Stimulated activated CD4-positive, alpha-beta T cell treated with anti-CD3 and anti-CD28 coated beads, TNF-alpha, amount 100 ng/mL, for 4 hours (primary cell): ENCODE data around the gene KCNQ1.

Experiments used
- DNase-seq, 3 experiments: peaks; one replicate each; pipeline ENCODE4 v3.0.0-alpha.2; 2020; ENCODE audit warnings: low read depth in 3 of 3

KCNQ1 gene

GRCh38 chr11:2805388-2806056 is 360.7 kb downstream of the KCNQ1 start:
- DNase-seq = no peak

DNA sequence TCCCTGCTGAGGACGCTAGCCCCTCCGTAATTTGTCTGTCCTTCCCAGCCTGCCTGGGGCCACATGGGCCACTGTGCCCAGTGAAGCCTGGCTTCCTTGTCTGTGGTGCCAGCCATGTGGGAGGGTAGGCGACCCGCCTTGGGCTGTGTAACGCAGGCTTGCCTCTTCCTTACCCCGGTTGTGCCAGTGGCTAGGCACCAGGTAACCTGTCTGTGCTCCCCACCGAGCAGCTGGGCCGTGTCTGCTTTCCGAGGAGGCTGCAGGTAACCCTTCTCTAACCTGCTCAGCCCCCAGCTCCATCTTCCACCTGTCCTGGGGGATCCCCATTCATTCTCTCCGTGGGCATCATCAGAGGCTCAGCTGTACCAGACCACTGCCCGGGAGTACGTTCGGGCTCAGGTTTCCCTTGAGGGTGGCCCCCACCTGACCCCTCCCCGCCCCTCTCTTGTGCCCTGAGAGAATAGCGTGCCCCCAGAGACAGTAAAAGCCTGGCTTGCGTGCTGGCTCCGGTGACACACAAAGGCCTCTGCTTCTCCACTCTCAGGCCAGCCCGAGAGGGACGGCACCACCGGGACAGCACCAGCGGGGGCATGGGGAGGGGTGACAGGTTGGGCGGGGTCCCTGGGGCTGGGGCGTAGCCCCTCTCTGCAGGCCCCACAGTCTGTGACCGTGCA is 361.7 kb downstream of the KCNQ1 start:
- DNase-seq = no peak

DNA sequence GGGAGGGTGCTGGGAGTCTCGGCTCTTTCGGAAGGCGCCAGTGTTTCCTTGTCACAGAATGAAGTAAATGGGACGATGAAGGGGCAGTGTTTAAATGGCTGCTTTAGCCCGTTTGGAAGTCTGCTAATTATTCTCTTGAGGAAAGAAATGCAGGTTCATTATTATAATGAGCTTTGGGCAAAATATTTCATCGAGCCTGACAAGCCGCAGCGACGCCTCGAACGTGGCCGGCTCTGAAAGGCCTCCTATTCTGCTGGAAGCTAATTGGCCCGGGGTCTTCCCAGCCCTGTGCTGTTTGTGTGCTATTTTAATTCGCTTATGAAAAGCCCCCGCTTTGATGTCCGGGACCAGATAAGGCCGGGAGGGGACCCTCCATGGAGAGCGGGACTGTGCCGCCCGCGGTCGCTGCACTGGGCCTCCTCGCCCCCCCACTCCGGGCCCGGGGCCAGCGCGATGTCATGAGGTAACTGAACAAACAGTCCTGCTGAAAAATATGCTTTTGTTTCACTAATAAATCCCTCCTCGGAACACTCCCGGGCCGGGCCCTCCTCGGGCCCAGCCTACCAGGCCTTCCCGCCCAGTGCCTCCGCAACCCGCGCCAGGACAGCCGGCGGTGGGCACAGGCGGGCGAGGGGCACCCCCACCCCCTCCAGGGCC is 362.3 kb downstream of the KCNQ1 start:
- no peak for DNase-seq

- no peak for DNase-seq
These were observed 363.0 kb downstream of the KCNQ1 start for GRCh38 chr11:2807801-2808241.

- no peak for DNase-seq
These were observed 364.3 kb downstream of the KCNQ1 start for GRCh38 chr11:2808850-2809846.

- no peak for DNase-seq
These were observed 365.0 kb downstream of the KCNQ1 start for GRCh38 chr11:2809854-2810253.

- no peak for DNase-seq
These were observed 365.8 kb downstream of the KCNQ1 start for GRCh38 chr11:2810411-2811205.

DNA sequence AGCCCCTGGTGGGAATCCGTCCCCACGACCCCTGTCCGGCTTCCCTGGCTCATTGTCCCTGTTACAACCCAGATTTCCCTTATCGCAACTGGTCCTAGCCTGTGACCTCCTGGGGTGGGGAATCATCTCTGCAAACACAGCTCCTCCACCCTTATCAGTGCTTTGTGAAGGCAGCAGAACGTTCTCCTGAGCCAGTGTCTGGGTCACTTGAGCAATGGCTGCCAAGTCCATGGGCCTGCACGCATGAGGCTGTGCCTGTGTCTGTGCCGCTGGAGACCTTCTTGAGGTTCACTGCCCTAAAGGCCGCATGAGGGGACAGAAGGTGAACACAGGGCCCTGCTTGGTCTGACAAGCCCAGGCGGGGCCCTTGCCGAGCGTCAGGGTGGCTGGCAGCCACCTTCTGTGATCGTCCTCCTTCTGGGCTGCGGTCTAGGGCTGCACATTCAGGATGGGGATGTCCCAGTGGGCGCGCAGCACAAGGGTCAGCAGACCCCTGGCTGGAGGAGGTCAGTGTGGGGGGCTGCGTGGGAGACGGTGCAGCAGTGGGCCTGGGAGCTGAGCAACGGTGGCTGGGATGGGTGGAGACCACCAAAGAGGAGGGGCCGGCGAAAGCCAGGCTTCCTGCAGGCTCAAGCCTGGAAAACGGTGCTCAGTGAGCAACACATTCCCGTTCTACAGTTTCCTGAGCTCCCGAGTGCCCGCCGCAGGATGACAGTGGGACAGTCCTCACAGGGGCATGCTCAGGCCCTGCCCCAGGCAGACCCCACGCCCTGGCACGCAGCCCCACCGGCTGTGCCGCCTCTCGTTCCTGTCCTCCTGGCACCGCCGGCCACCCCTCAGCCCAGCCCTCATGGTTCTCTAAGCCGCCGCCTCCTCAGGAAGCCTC is 366.6 kb downstream of the KCNQ1 start:
- DNase-seq = no peak

- DNase-seq = no peak
These were observed 367.7 kb downstream of the KCNQ1 start for GRCh38 chr11:2812371-2812991.

GRCh38 chr11:2813141-2813908 is 368.5 kb downstream of the KCNQ1 start:
- DNase-seq = no peak

GRCh38 chr11:2813968-2814367 is 369.2 kb downstream of the KCNQ1 start:
- no peak for DNase-seq

- no peak for DNase-seq
These were observed 369.9 kb downstream of the KCNQ1 start for GRCh38 chr11:2814751-2815150.

- DNase-seq = no peak
These were observed 371.1 kb downstream of the KCNQ1 start for GRCh38 chr11:2815762-2816496.

- no peak for DNase-seq
These were observed 371.7 kb downstream of the KCNQ1 start for GRCh38 chr11:2816523-2816922.

GRCh38 chr11:2816941-2817421 is 372.2 kb downstream of the KCNQ1 start:
- DNase-seq = no peak

DNA sequence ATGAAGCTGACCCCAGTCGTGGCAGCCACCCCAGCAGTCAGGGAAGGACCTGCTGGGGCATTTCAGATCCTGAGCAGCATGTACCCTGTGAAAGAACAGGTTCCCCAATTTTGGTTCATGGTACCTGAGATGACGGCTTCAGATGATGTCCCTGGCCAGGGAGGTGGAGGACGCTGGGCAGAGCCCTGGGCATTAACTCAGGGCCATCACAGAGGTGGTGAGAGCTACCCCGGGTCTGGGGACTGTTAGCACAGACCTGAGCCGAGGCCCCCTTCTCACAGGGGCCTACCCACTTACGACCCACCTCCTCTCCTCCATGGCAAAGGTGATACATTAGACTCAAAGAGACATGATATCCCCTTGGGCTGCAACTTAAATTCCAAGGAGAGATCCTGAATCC is 372.6 kb downstream of the KCNQ1 start:
- no peak for DNase-seq

- DNase-seq = no peak
These were observed 373.2 kb downstream of the KCNQ1 start for GRCh38 chr11:2818021-2818420.

- DNase-seq = no peak
These were observed 373.7 kb downstream of the KCNQ1 start for GRCh38 chr11:2818503-2818902.
